Esophagus muscularis mucosa (tissue), 4 donors: Measurements from ENCODE around the gene GLB1L.

Source experiments
- EP300 ChIP-seq: sonication (generic); formaldehyde crosslinking; IDR thresholded peaks from one replicate; pipeline ENCODE4 v1.6.1; 2017; ENCODE audit warnings: antibody characterized with exemption
- POLR2A ChIP-seq: fragments of 450-650 bp; IDR thresholded peaks from one replicate; pipeline ENCODE4 v1.6.1; 2017; ENCODE audit warnings: antibody characterized with exemption, moderate library complexity, mild to moderate bottlenecking, low read depth
- POLR2AphosphoS5 ChIP-seq, 2 donors: sonication (generic); formaldehyde crosslinking; IDR thresholded peaks; one replicate each; pipeline ENCODE4 v1.6.1; 2017; ENCODE audit warnings: antibody characterized with exemption in 2 of 2
- TF ChIP-seq, protein P1 (sequence below), 3 experiments: fragments of 200-600 bp in 2 of 3; fragments of 450-650 bp in 1 of 3; sonication (generic) in 2 of 3; IDR thresholded peaks; one replicate each; pipeline ENCODE4 v1.5.1; 2017 to 2019; ENCODE audit warnings: antibody characterized with exemption in 3 of 3, mild to moderate bottlenecking in 2 of 3, moderate library complexity in 1 of 3

DNA sequence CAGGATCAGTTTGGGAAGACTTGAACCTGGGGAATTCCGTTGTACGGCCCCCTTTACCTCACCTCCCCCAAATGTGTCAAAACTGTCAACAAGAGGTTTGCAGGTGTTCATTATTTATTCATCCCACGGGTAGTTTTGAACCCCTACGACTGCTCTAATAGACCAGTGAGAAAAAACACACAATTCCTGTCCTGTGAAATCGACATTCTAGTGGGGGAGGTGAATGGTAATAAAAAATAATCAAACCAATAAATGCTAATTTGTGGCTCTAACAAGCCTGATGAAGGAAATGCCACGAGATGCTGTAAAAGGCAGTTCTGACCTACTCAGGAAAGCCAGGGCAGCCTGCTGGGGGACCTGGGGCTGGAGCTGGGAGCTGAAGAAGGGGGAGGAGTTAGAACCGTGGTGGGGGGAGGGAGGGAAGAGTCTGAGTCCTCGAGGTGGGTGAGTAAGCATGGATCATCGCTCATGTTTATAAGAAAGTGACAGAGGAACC is 33.5 kb upstream of the GLB1L start:
- TF ChIP-seq, protein P1, sequence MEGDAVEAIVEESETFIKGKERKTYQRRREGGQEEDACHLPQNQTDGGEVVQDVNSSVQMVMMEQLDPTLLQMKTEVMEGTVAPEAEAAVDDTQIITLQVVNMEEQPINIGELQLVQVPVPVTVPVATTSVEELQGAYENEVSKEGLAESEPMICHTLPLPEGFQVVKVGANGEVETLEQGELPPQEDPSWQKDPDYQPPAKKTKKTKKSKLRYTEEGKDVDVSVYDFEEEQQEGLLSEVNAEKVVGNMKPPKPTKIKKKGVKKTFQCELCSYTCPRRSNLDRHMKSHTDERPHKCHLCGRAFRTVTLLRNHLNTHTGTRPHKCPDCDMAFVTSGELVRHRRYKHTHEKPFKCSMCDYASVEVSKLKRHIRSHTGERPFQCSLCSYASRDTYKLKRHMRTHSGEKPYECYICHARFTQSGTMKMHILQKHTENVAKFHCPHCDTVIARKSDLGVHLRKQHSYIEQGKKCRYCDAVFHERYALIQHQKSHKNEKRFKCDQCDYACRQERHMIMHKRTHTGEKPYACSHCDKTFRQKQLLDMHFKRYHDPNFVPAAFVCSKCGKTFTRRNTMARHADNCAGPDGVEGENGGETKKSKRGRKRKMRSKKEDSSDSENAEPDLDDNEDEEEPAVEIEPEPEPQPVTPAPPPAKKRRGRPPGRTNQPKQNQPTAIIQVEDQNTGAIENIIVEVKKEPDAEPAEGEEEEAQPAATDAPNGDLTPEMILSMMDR (IDR thresholded peaks at IDR 0.05), result no peak
- TF ChIP-seq POLR2A, result no peak
- TF ChIP-seq POLR2AphosphoS5 (IDR thresholded peaks at IDR 0.05), result no peak
- TF ChIP-seq EP300, result no peak
